ENCODE data around the gene SLC17A8.

DNA sequence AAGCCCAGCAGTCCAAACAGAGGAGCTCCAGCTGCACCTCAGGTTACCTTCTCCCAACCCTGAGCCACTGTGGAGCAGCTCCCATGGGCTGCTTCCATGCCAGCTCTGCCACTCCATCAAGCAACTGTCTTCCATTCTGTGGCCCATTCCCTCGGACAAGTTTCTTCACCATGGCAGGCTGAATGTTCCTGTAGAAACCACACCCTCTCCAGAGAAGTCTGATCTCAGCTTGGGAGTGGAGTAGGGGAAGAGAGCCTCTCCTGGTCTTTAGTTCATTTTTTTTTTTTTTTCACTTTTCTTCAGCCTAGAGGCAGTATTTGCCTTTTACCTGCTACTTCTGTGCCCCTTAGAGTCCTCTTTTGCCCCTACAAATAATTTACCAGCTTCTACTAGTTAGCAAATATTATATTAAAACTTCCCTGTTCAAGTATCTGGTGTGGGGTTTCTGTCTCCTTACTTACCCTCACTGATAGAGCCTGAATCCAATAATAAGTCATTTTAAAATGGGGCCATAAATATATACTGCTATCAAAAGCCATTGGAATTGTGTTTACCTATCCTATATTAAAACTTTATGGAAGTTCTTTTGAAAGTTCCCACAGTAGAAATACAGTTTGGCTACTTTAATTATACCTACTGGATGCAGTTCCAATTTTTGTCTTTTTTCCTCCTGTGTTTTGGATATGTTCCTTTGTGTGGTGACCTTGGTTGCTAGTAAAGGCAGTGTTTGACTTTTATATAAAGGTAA lies 11.7 kb upstream of the SLC17A8 start:
- TF ChIP-seq, protein P1, sequence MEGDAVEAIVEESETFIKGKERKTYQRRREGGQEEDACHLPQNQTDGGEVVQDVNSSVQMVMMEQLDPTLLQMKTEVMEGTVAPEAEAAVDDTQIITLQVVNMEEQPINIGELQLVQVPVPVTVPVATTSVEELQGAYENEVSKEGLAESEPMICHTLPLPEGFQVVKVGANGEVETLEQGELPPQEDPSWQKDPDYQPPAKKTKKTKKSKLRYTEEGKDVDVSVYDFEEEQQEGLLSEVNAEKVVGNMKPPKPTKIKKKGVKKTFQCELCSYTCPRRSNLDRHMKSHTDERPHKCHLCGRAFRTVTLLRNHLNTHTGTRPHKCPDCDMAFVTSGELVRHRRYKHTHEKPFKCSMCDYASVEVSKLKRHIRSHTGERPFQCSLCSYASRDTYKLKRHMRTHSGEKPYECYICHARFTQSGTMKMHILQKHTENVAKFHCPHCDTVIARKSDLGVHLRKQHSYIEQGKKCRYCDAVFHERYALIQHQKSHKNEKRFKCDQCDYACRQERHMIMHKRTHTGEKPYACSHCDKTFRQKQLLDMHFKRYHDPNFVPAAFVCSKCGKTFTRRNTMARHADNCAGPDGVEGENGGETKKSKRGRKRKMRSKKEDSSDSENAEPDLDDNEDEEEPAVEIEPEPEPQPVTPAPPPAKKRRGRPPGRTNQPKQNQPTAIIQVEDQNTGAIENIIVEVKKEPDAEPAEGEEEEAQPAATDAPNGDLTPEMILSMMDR (optimal IDR thresholded peaks at IDR 0.05 in 1 of 3, IDR thresholded peaks at IDR 0.05 in 1 of 3, conservative IDR thresholded peaks at IDR 0.05 in 1 of 3; ENCODE audit: extremely low read depth in 1 of 3, insufficient read depth in 2 of 3, low read length in 3 of 3): no peak
- no peak for TF ChIP-seq EZH2 (IDR thresholded peaks at IDR 0.05; ENCODE audit: low read length)

Measured in keratinocyte (primary cell).